Thyroid gland (tissue), 4 donors: ENCODE data around the gene GGA3.

Source experiments
- POLR2A ChIP-seq, 2 donors: fragments of 450-650 bp; IDR thresholded peaks; one replicate each; pipeline ENCODE4 v1.6.1; 2017; ENCODE audit warnings: antibody characterized with exemption in 2 of 2, mild to moderate bottlenecking in 2 of 2, moderate library complexity in 1 of 2
- TF ChIP-seq, protein P1 (sequence below), 6 experiments: fragments of 200-600 bp in 3 of 6; fragments of 450-650 bp in 3 of 6; sonication (generic) in 3 of 6; IDR thresholded peaks; one replicate each; pipeline ENCODE4 v1.5.1; 2016 to 2019; ENCODE audit warnings: antibody characterized with exemption in 6 of 6, mild to moderate bottlenecking in 2 of 6, inconsistent platforms in 1 of 6, moderate library complexity in 1 of 6

DNA sequence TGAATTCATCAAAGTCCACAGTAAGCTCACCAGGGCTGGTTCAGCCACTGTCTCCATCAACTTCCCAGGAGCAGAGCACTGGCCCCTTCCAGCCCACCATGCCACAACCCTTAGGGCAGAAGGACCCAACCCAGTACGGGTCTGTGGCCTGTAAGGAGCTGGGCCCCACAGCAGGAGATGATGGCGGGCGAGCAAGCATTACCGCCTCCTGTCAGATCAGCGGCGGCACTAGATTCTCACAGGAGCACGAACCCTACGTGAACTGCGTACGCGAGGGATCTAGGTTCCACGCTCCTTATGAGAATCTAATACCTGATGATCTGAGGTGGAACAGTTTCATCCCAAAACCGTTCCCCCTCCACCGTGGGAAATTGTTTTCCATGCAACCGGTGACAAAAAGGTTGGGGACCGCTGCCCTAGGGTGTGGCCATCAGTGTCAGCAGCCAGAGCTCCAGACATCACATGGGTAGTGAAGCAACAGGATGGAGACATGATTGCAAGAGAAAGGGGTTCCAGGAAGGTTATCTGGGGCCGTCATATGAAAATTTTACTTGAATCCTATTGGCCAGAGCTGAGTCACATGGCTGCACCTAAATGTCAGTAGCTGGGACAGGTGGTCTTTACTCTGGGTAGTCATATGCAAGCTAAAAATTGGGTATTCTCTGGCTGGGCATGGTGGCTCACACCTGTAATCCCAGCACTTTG is 40.2 kb upstream of the GGA3 start:
- TF ChIP-seq, protein P1, sequence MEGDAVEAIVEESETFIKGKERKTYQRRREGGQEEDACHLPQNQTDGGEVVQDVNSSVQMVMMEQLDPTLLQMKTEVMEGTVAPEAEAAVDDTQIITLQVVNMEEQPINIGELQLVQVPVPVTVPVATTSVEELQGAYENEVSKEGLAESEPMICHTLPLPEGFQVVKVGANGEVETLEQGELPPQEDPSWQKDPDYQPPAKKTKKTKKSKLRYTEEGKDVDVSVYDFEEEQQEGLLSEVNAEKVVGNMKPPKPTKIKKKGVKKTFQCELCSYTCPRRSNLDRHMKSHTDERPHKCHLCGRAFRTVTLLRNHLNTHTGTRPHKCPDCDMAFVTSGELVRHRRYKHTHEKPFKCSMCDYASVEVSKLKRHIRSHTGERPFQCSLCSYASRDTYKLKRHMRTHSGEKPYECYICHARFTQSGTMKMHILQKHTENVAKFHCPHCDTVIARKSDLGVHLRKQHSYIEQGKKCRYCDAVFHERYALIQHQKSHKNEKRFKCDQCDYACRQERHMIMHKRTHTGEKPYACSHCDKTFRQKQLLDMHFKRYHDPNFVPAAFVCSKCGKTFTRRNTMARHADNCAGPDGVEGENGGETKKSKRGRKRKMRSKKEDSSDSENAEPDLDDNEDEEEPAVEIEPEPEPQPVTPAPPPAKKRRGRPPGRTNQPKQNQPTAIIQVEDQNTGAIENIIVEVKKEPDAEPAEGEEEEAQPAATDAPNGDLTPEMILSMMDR (IDR thresholded peaks at IDR 0.05), result no peak
- no peak for TF ChIP-seq POLR2A (IDR thresholded peaks at IDR 0.05)
